ENCODE results near the gene ABR.
"Not testable (repeated sequence)": the region's sequence is repeated elsewhere in the genome, so short reads cannot be mapped to it uniquely, and the experiment has no call there.

Gene ABR

DNA sequence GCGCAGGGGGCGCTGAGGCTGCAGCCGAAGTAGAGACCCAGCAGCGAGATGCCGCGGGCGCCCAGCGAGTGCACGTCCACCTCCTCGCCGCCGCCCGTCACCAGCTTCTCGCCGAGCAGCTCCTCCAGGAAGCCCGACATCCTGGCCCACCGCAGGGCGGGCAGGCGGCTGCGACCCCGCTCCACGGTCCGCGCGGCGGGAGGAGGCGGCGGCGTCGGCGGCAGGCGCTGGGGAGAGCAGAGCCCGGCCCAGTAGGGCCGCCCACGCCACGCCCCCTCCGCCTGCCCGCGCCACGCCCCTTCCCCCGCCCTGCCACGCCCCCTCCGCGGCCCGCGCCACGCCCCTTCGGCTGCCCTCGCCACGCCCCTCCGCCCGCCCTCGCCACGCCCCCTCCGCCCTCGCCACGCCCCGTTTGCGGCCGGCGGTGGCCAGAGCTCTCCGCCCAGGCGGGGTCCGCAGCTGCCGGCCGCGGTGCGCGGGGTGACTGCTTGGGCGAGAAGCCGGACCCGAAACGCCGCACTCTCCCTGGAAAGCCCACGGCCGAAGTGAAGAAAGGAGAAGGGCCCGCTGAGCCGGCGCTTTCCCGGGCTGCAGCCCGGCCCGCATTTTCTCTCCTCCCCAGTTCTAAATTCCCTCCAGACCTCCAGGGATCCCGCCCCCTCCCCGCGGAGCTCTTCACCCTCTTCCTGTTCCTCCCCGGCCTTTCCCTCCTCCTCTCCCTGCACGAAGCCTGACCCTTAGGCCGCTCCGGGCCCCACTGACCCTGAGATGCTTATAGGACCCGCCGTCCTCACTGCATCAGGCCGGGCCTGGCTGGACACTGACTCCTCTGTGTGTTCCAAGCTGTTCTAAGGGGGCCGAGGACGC, 200.0 kb downstream of the ABR start, which contains the start of gene NXN:
TSS of gene NXN (minus strand) at position 238 of the 867 bp plus-strand sequence.
- no peak for DNase-seq (ENCODE audit: extremely low read depth, low read depth)
- TF ChIP-seq, protein P1, sequence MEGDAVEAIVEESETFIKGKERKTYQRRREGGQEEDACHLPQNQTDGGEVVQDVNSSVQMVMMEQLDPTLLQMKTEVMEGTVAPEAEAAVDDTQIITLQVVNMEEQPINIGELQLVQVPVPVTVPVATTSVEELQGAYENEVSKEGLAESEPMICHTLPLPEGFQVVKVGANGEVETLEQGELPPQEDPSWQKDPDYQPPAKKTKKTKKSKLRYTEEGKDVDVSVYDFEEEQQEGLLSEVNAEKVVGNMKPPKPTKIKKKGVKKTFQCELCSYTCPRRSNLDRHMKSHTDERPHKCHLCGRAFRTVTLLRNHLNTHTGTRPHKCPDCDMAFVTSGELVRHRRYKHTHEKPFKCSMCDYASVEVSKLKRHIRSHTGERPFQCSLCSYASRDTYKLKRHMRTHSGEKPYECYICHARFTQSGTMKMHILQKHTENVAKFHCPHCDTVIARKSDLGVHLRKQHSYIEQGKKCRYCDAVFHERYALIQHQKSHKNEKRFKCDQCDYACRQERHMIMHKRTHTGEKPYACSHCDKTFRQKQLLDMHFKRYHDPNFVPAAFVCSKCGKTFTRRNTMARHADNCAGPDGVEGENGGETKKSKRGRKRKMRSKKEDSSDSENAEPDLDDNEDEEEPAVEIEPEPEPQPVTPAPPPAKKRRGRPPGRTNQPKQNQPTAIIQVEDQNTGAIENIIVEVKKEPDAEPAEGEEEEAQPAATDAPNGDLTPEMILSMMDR (IDR thresholded peaks at IDR 0.05; ENCODE audit: low read depth, low read length): peak; percentile 31

DNA sequence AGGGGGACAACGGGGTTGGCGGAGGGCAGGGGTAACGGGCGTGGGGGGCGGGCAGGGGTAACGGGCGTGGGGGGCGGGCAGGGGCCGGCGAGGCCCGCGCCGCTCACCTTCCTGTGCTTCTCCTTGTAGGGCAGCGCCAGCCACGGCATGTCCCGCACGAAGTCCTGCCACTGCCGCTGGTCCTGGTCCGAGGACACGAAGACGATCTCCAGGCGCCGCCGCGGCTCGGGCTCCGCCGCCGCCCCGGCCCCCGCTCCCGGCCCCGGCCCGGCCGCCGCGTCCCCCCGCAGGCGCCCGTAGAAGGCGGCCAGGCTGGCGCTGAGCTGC, 200.6 kb downstream of the ABR start:
- TF ChIP-seq, protein P1 (IDR thresholded peaks at IDR 0.05; ENCODE audit: low read depth, low read length): no peak

GRCh38 chr17:978103-979093, 201.4 kb downstream of the ABR start:
- TF ChIP-seq, protein P1 (IDR thresholded peaks at IDR 0.05; ENCODE audit: low read depth, low read length): no peak
- DNase-seq (ENCODE audit: extremely low read depth, low read depth): no peak

More for the DNA sequence above, 200.6 kb downstream of the ABR start:
- no peak for DNase-seq (ENCODE audit: extremely low read depth, low read depth)

- TF ChIP-seq, protein P1 (IDR thresholded peaks at IDR 0.05; ENCODE audit: low read depth, low read length): no peak
- no peak for DNase-seq (ENCODE audit: extremely low read depth, low read depth)
These were observed 202.6 kb downstream of the ABR start for GRCh38 chr17:977166-977565.

- TF ChIP-seq, protein P1 (IDR thresholded peaks at IDR 0.05; ENCODE audit: low read depth, low read length): no peak; the same call in 1 of the 2 replicates
- no peak for DNase-seq (ENCODE audit: extremely low read depth, low read depth)
These were observed 203.5 kb downstream of the ABR start for GRCh38 chr17:976312-976711.

- no peak for DNase-seq (ENCODE audit: extremely low read depth, low read depth)
- TF ChIP-seq, protein P1 (IDR thresholded peaks at IDR 0.05; ENCODE audit: low read depth, low read length): no peak
These were observed 204.3 kb downstream of the ABR start for GRCh38 chr17:975371-975915.

DNA sequence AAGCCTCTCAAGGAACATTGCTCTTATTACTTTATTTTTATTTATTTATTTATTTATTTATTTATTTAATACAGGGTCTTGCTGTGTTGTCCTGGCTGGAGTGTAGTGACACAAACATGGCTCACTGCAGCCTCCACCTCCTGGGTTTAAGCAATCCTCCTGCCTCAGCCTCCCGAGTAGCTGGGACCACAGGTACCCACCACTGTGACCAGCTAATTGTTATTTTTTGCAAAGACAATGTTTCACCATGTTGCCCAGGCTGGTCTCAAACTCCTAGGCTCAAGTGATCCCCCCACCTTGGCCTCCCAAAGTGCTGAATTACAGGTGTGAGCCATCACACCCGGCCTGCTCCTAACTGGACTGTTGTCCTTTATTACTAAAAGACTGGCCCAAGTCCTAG, 205.0 kb downstream of the ABR start:
- DNase-seq (ENCODE audit: extremely low read depth, low read depth): not testable (repeated sequence)
